Activated CD8-positive, alpha-beta memory T cell treated with anti-CD3 and anti-CD28 coated beads, Interleukin-2, amount 50 U/mL, for 24 hours (primary cell): ENCODE data around the gene EPC2.
A peak's percentile ranks its signal among the peaks of the same experiment; 100 is the strongest.

Experiments
- DNase-seq: peaks from one replicate; pipeline ENCODE4 v3.0.0-alpha.2; 2020; ENCODE audit errors: extremely low read depth

EPC2 gene

GRCh38 chr2:148643998-148644882 is at the start of gene EPC2:
Gene EPC2, plus strand, starts transcription at chr2:148644751. Its CDS starts 267 bp downstream, at chr2:148645018.
- DNase-seq, result peak; percentile 64

GRCh38 chr2:148596018-148596417 is 48.5 kb upstream of the EPC2 start:
- DNase-seq, result no peak

- DNase-seq, result no peak
Observed at GRCh38 chr2:148599109-148599991, 45.2 kb upstream of the EPC2 start.

GRCh38 chr2:148602885-148603561 is 41.5 kb upstream of the EPC2 start:
- DNase-seq, result no peak

GRCh38 chr2:148603562-148603920 is 41.0 kb upstream of the EPC2 start:
- DNase-seq, result no peak

- DNase-seq, result no peak
Observed at GRCh38 chr2:148604927-148605326, 39.6 kb upstream of the EPC2 start.

GRCh38 chr2:148607566-148607965 is 37.0 kb upstream of the EPC2 start:
- no peak for DNase-seq

GRCh38 chr2:148613231-148614013 is 31.1 kb upstream of the EPC2 start:
- no peak for DNase-seq

GRCh38 chr2:148614014-148614321 is 30.6 kb upstream of the EPC2 start:
- no peak for DNase-seq

- DNase-seq, result no peak
Observed at GRCh38 chr2:148614322-148615049, 30.1 kb upstream of the EPC2 start.

- no peak for DNase-seq
Observed at GRCh38 chr2:148615381-148615841, 29.1 kb upstream of the EPC2 start.

- DNase-seq, result no peak
Observed at GRCh38 chr2:148616662-148617061, 27.9 kb upstream of the EPC2 start.

- no peak for DNase-seq
Observed at GRCh38 chr2:148617219-148617618, 27.3 kb upstream of the EPC2 start.

GRCh38 chr2:148619560-148620195 is 24.9 kb upstream of the EPC2 start:
- no peak for DNase-seq

GRCh38 chr2:148622366-148622765 is 22.2 kb upstream of the EPC2 start:
- no peak for DNase-seq

- DNase-seq, result no peak
Observed at GRCh38 chr2:148623086-148623485, 21.5 kb upstream of the EPC2 start.

GRCh38 chr2:148627224-148627623 is 17.3 kb upstream of the EPC2 start:
- DNase-seq, result no peak

- DNase-seq, result no peak
Observed at GRCh38 chr2:148634749-148635148, 9.8 kb upstream of the EPC2 start.

GRCh38 chr2:148638543-148638942 is 6.0 kb upstream of the EPC2 start:
- no peak for DNase-seq

- DNase-seq, result no peak
Observed at GRCh38 chr2:148640767-148641166, 3.8 kb upstream of the EPC2 start.
